GM12865 (cell line): Measurements from ENCODE around the gene ITGBL1.

Experiments
- DNase-seq: peaks from one replicate; pipeline ENCODE4 v3.0.0; 2010; ENCODE audit warnings: low read depth
- H3K4me3 ChIP-seq: 2 replicates; pipeline ENCODE4 v1.5.1; 2011; ENCODE audit warnings: mild to moderate bottlenecking, low read depth, low read length, control low read depth
- TF ChIP-seq, protein P1 (sequence below): IDR thresholded peaks from 2 replicates; pipeline ENCODE4 v1.5.1; 2011; ENCODE audit warnings: low read length, control low read depth, low read depth, inconsistent platforms; ENCODE audit not compliant: insufficient read depth; ENCODE audit errors: missing control alignments

Gene ITGBL1

DNA sequence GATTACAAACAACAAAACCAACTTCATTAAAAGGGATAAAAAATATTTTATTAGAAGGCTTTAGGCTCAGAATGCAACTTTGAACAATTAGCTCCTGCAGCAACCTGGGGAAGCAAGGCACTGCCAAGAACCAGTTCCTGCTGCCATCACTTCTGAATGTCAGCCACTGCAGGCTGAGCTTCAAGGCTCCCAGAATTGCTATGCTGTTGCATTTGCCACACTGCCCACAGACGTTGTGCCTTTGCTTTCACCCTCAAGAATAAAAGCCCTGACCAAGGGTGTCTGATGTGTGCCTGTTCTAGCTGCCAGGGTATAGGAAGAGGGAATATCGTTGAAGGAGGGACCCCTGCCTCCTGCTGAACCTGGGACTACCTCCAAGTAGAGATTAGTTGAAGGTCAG is 238.4 kb downstream of the ITGBL1 start:
- no peak for DNase-seq
- TF ChIP-seq, protein P1, sequence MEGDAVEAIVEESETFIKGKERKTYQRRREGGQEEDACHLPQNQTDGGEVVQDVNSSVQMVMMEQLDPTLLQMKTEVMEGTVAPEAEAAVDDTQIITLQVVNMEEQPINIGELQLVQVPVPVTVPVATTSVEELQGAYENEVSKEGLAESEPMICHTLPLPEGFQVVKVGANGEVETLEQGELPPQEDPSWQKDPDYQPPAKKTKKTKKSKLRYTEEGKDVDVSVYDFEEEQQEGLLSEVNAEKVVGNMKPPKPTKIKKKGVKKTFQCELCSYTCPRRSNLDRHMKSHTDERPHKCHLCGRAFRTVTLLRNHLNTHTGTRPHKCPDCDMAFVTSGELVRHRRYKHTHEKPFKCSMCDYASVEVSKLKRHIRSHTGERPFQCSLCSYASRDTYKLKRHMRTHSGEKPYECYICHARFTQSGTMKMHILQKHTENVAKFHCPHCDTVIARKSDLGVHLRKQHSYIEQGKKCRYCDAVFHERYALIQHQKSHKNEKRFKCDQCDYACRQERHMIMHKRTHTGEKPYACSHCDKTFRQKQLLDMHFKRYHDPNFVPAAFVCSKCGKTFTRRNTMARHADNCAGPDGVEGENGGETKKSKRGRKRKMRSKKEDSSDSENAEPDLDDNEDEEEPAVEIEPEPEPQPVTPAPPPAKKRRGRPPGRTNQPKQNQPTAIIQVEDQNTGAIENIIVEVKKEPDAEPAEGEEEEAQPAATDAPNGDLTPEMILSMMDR: no peak

DNA sequence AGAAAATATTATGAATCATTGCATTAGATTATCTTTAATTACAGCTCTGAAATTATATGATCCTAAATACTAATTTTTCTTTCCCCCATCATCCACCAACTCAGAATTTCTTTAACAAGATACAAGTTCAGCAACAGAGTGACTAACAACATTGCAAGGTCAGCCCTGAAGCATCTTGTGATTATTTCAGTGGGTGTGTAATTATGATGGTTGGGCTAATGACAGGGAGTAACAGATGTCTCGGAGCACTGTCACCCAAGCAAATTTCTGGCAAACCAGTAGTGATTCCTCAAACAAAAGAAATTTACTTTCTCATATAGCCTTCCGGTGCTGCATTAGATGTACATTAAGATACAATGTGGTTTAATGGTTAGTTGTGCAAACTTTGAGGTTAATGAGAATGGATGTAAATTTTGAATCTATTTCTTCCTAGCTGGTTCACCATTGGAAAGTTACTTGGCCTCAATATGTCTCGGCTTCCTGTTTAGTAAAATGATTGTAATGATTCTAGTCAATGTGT is 238.9 kb downstream of the ITGBL1 start:
- DNase-seq: no peak
- TF ChIP-seq, protein P1: no peak
- H3K4me3 ChIP-seq: no peak overlapping the region

More for the DNA sequence above, 238.4 kb downstream of the ITGBL1 start:
- no peak overlapping the region for H3K4me3 ChIP-seq

DNA sequence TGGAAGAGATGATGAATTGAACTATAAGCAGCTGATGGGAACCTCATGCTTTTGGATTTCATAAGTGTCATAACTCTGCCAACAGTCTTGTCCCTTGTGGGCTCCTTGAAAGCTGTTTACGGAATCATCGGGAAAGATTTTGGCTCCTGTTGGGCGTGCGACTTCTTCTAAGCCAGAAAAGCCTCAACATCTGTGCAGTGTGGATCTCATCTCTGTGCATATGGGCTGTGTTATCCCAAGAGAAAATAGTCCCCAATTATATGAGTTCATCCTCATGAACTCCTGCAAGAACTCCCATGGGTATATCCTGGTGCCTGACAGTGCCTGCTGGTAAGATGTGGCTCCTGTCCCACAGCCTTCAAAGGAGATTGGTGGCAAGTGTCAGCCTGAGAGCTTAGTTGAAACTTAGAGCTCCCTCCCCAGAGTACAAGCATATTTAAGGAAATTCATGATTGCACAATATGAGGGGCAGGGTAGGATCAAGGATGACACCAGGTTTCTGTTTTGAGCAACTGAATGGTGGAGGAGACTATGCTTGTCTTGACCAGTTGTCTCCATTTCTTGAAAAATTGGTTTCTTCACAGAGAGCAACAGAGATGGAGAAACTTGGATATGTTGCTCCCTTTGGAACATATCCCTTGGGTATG is 243.5 kb downstream of the ITGBL1 start:
- TF ChIP-seq, protein P1: no peak
- H3K4me3 ChIP-seq: no peak overlapping the region
- no peak for DNase-seq

DNA sequence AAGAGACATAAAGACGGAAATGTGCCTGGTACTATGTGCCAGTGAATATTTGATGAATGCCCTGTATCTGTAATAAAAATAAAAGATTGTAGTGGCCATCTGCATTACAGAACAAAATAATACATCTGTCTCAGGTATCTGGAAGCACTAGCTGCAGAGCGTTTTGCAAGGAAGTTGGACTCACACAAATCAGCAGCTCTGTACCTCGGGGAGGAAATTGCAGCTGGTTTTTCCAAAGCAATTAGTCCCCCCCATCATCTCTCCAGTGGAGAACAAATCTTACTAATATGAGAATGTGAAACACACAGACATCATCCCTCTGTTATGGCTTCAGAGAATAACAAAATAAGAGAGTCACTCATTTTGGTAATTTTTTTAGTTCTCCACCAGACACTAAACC is 245.3 kb downstream of the ITGBL1 start:
- no peak for DNase-seq
- H3K4me3 ChIP-seq: no peak overlapping the region
- TF ChIP-seq, protein P1: no peak

DNA sequence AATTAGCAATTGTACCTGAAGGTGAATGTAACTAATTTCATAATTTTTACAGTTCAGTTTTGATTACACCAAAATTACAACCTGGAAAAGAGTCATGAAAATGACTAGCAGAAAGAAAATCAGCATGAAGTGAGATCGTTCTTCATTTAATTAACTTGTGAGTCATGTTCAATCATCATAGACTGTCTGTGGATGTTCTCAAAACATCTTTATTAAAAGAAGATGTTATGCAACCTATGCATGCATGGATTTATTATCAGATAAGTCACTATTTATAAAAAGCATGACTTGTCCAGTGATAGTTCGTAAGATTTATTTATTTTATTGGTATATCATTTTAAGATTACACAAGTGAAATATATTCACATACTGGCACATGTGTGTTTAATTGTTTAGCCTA is 245.9 kb downstream of the ITGBL1 start:
- DNase-seq: no peak
- H3K4me3 ChIP-seq: no peak overlapping the region
- TF ChIP-seq, protein P1: no peak

DNA sequence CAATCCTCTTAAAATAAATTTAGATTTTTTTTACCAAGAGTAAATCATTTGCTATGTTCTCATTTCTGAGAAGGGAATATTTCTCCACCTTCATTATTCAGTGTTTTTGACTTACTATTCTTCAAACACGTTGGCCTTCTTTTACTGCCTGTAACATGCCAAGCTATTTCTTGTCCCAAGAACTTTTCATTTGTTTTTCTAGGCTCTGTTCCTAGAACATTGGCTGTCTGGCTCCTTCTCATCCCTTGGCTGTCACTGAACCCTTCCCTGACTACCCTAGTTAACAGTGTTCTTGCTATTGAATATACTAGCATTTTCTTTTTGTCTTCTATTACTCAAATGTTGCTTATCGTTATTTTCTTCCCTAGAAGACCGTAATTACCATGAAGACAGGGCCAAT is 248.1 kb downstream of the ITGBL1 start:
- H3K4me3 ChIP-seq: no peak overlapping the region
- no peak for DNase-seq
- TF ChIP-seq, protein P1: no peak

DNA sequence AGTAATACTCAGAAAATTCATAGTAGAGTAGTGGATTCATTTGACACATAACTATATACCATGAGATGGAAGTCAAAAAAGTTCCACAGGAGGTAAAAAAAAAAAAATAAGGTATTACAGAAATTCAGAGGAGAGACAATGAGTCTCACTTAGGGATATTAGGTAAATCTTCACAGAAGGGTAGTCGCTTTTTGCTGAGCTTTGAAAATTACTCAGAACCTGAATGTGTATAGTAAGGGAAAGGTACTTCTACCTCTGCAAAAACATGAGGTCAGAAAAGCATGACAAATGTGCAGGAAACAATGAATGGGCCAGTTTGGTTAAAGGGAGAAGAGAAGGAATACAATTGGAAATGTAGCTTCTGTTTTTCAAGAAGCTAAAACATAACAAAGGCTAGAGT is 250.6 kb downstream of the ITGBL1 start:
- H3K4me3 ChIP-seq: no peak overlapping the region
- no peak for DNase-seq
- TF ChIP-seq, protein P1: no peak
